HEK293 (cell line): ENCODE measurements around the gene MRC2.

ENCODE experiments used
- CTCF ChIP-seq: fragments of 450-650 bp; formaldehyde crosslinking; IDR thresholded peaks from 2 replicates; pipeline ENCODE4 v1.5.1; 2016; ENCODE audit warnings: missing biosample characterization, missing genetic modification characterization
- EGR2 ChIP-seq: fragments of 450-650 bp; formaldehyde crosslinking; IDR thresholded peaks from 2 replicates; pipeline ENCODE4 v1.5.1; 2016; ENCODE audit warnings: low read depth, missing biosample characterization, missing genetic modification characterization
- FEZF1 ChIP-seq: fragments of 450-650 bp; formaldehyde crosslinking; IDR thresholded peaks from 2 replicates; pipeline ENCODE4 v1.5.1; 2016; ENCODE audit warnings: missing biosample characterization, missing genetic modification characterization
- GLIS1 ChIP-seq: fragments of 450-650 bp; formaldehyde crosslinking; IDR thresholded peaks from 2 replicates; pipeline ENCODE4 v1.5.1; 2016; ENCODE audit warnings: missing biosample characterization, missing genetic modification characterization
- MYNN ChIP-seq: fragments of 450-650 bp; formaldehyde crosslinking; IDR thresholded peaks from 2 replicates; pipeline ENCODE4 v1.5.1; 2016; ENCODE audit warnings: missing biosample characterization, missing genetic modification characterization, borderline replicate concordance
- PRDM1 ChIP-seq: fragments of 450-650 bp; formaldehyde crosslinking; IDR thresholded peaks from 2 replicates; pipeline ENCODE4; 2016; ENCODE audit warnings: missing biosample characterization, missing genetic modification characterization
- RBAK ChIP-seq: fragments of 450-650 bp; formaldehyde crosslinking; IDR thresholded peaks from 2 replicates; pipeline ENCODE4 v1.5.1; 2016; ENCODE audit warnings: missing biosample characterization, missing genetic modification characterization
- SALL2 ChIP-seq: fragments of 450-650 bp; formaldehyde crosslinking; IDR thresholded peaks from 2 replicates; pipeline ENCODE4 v1.5.0; 2017; ENCODE audit warnings: missing biosample characterization, mild to moderate bottlenecking, missing genetic modification characterization, borderline replicate concordance
- YY2 ChIP-seq: fragments of 450-650 bp; formaldehyde crosslinking; IDR thresholded peaks from 2 replicates; pipeline ENCODE4 v1.5.1; 2016; ENCODE audit warnings: missing biosample characterization, missing genetic modification characterization
- ZBTB20 ChIP-seq: fragments of 450-650 bp; formaldehyde crosslinking; IDR thresholded peaks from 2 replicates; pipeline ENCODE4 v1.5.1; 2016; ENCODE audit warnings: missing biosample characterization, missing genetic modification characterization
- ZBTB48 ChIP-seq: fragments of 450-650 bp; formaldehyde crosslinking; IDR thresholded peaks from 2 replicates; pipeline ENCODE4 v1.5.1; 2016; ENCODE audit warnings: missing biosample characterization, missing genetic modification characterization
- ZBTB6 ChIP-seq: fragments of 450-650 bp; formaldehyde crosslinking; IDR thresholded peaks from 2 replicates; pipeline ENCODE4 v1.5.1; 2017; ENCODE audit warnings: missing biosample characterization, missing genetic modification characterization
- ZFP69B ChIP-seq: fragments of 450-650 bp; formaldehyde crosslinking; IDR thresholded peaks from 2 replicates; pipeline ENCODE4 v1.5.1; 2016; ENCODE audit warnings: missing biosample characterization, missing genetic modification characterization
- ZNF10 ChIP-seq: fragments of 450-650 bp; formaldehyde crosslinking; IDR thresholded peaks from 2 replicates; pipeline ENCODE4 v1.5.1; 2017; ENCODE audit warnings: missing biosample characterization, missing genetic modification characterization
- ZNF114 ChIP-seq: fragments of 450-650 bp; formaldehyde crosslinking; IDR thresholded peaks from 2 replicates; pipeline ENCODE4 v1.5.0; 2017; ENCODE audit warnings: missing biosample characterization, missing genetic modification characterization
- ZNF146 ChIP-seq: fragments of 450-650 bp; formaldehyde crosslinking; IDR thresholded peaks from 2 replicates; pipeline ENCODE4 v1.5.1; 2016; ENCODE audit warnings: missing biosample characterization, missing genetic modification characterization
- ZNF16 ChIP-seq: fragments of 450-650 bp; formaldehyde crosslinking; IDR thresholded peaks from 2 replicates; pipeline ENCODE4 v1.5.1; 2016; ENCODE audit warnings: low read depth, missing biosample characterization, missing genetic modification characterization
- ZNF175 ChIP-seq: fragments of 450-650 bp; formaldehyde crosslinking; IDR thresholded peaks from 2 replicates; pipeline ENCODE4 v1.5.1; 2016; ENCODE audit warnings: missing biosample characterization, missing genetic modification characterization
- ZNF18 ChIP-seq: fragments of 450-650 bp; formaldehyde crosslinking; IDR thresholded peaks from 2 replicates; pipeline ENCODE4 v1.5.1; 2016; ENCODE audit warnings: missing biosample characterization, missing genetic modification characterization
- ZNF24 ChIP-seq: fragments of 450-650 bp; formaldehyde crosslinking; IDR thresholded peaks from 2 replicates; pipeline ENCODE4 v1.5.1; 2016; ENCODE audit warnings: missing biosample characterization, missing genetic modification characterization
- ZNF341 ChIP-seq: fragments of 450-650 bp; formaldehyde crosslinking; IDR thresholded peaks from 2 replicates; pipeline ENCODE4; 2016; ENCODE audit warnings: low read depth, missing biosample characterization, missing genetic modification characterization
- ZNF362 ChIP-seq: fragments of 450-650 bp; formaldehyde crosslinking; IDR thresholded peaks from 2 replicates; pipeline ENCODE4 v1.5.1; 2016; ENCODE audit warnings: missing biosample characterization, missing genetic modification characterization
- ZNF366 ChIP-seq: fragments of 450-650 bp; formaldehyde crosslinking; conservative IDR thresholded peaks from 2 replicates; pipeline ENCODE4 v1.5.1; 2016; ENCODE audit warnings: missing biosample characterization, missing genetic modification characterization
- ZNF521 ChIP-seq: fragments of 450-650 bp; formaldehyde crosslinking; IDR thresholded peaks from 2 replicates; pipeline ENCODE4 v1.5.1; 2017; ENCODE audit warnings: missing biosample characterization, mild to moderate bottlenecking, missing genetic modification characterization
- ZNF561 ChIP-seq: fragments of 450-650 bp; IDR thresholded peaks from 2 replicates; pipeline ENCODE4 v1.5.1; 2018; ENCODE audit warnings: missing biosample characterization, missing genetic modification characterization, borderline replicate concordance
- ZNF600 ChIP-seq: fragments of 450-650 bp; formaldehyde crosslinking; IDR thresholded peaks from 2 replicates; pipeline ENCODE4 v1.5.1; 2016; ENCODE audit warnings: missing biosample characterization, missing genetic modification characterization
- ZNF626 ChIP-seq: fragments of 450-650 bp; sonication (Bioruptor Pico); formaldehyde crosslinking; IDR thresholded peaks from 2 replicates; pipeline ENCODE4 v1.5.1; 2018; ENCODE audit warnings: missing biosample characterization, missing genetic modification characterization, inconsistent platforms
- ZNF670 ChIP-seq: fragments of 450-650 bp; formaldehyde crosslinking; IDR thresholded peaks from 2 replicates; pipeline ENCODE4 v1.5.1; 2016; ENCODE audit warnings: missing biosample characterization, missing genetic modification characterization, low read depth
- ZNF677 ChIP-seq: fragments of 450-650 bp; IDR thresholded peaks from 2 replicates; pipeline ENCODE4 v1.5.0; 2018; ENCODE audit warnings: missing biosample characterization, mild to moderate bottlenecking, missing genetic modification characterization, moderate library complexity
- ZNF707 ChIP-seq: fragments of 450-650 bp; formaldehyde crosslinking; IDR thresholded peaks from 2 replicates; pipeline ENCODE4 v1.5.1; 2016; ENCODE audit warnings: missing biosample characterization, missing genetic modification characterization
- ZSCAN16 ChIP-seq: fragments of 450-650 bp; formaldehyde crosslinking; IDR thresholded peaks from 2 replicates; pipeline ENCODE4 v1.5.1; 2016; ENCODE audit warnings: missing biosample characterization, missing genetic modification characterization
- ZSCAN23 ChIP-seq: fragments of 450-650 bp; formaldehyde crosslinking; IDR thresholded peaks from 2 replicates; pipeline ENCODE4 v1.5.1; 2016; ENCODE audit warnings: missing biosample characterization, missing genetic modification characterization
- ZXDB ChIP-seq: fragments of 450-650 bp; formaldehyde crosslinking; IDR thresholded peaks from 2 replicates; pipeline ENCODE4 v1.5.1; 2016; ENCODE audit warnings: missing biosample characterization, missing genetic modification characterization
- TF ChIP-seq, protein P1 (sequence below): fragments of 450-650 bp; formaldehyde crosslinking; IDR thresholded peaks from 2 replicates; pipeline ENCODE4 v1.5.1; 2017; ENCODE audit warnings: missing biosample characterization, missing genetic modification characterization

MRC2 gene

DNA sequence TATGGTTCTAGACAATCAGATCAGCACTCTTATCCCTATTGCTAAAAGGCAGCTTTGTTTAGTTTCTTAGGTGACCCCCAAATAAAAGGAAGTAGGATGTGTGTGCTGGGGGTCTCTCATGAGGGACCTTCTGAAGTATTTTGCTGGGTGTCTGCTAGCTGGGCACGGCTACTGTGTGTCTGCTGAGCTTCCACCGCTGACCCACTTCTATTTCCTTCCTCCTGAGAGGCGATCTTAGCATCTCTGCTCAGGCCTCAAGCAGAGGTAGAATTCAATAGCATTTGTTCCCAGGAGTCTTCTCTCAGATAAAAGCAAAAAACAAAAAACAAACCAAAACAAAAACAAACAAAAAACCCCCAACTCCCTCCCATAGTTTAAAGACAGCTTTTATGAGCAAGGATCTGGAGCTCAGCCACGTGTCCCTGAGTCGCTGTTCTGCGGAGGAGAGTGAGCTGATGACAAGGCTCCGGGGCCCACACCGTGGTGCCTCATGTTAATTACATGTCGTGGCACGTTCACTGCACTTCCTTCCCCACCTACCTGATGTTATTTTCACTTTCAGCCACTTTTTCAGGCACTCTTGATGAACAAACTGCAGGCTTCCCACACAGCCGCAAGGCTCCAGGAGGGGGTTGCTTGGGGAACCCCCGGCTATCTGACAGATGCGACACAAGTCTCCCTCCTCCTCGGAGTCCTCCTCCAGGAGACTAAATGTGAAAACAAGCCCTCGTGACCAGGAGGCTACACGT is 97.1 kb downstream of the MRC2 start (continued):
- TF ChIP-seq ZNF114 (tag by site-specific recombination), result no peak
- 0 out of 2 replicates have a peak, but pooled peaks have one; percentile 40 for TF ChIP-seq ZBTB48 (tag by site-specific recombination)
- no peak for TF ChIP-seq ZNF146 (tag by site-specific recombination)
- TF ChIP-seq ZNF10 (tag by site-specific recombination), result no peak
- TF ChIP-seq RBAK (tag by site-specific recombination), result no peak
- peak; percentile 26; the same call in 1 of the 2 replicates for TF ChIP-seq ZNF561 (tag by site-specific recombination)
- peak; percentile 99 for TF ChIP-seq ZFP69B (tag by site-specific recombination)
- TF ChIP-seq GLIS1 (tag by site-specific recombination), result 0 out of 2 replicates have a peak, but pooled peaks have one; percentile 21
- TF ChIP-seq ZNF707 (tag by site-specific recombination), result no peak
- no peak for TF ChIP-seq MYNN
- no peak for TF ChIP-seq ZNF175
- TF ChIP-seq ZNF362 (tag by site-specific recombination), result no peak
- no peak for TF ChIP-seq FEZF1 (tag by site-specific recombination)
- TF ChIP-seq CTCF (tag by site-specific recombination), result peak; percentile 22; the same call in 1 of the 2 replicates
- no peak for TF ChIP-seq ZNF16 (tag by site-specific recombination)
- TF ChIP-seq SALL2 (tag by site-specific recombination), result no peak
- TF ChIP-seq PRDM1, result peak; percentile 44; the same call in 1 of the 2 replicates
- TF ChIP-seq ZNF626 (tag by site-specific recombination), result no peak
- TF ChIP-seq ZNF521 (tag by site-specific recombination), result no peak
- no peak for TF ChIP-seq ZNF18 (tag by site-specific recombination)
- no peak for TF ChIP-seq ZNF677 (tag by site-specific recombination)
- no peak for TF ChIP-seq YY2 (tag by site-specific recombination)
- 0 out of 2 replicates have a peak, but pooled peaks have one; percentile 28 for TF ChIP-seq ZNF366 (tag by site-specific recombination)
- TF ChIP-seq ZBTB6 (tag by site-specific recombination), result 0 out of 2 replicates have a peak, but pooled peaks have one; percentile 70
- TF ChIP-seq ZNF600, result peak; percentile 78
- TF ChIP-seq EGR2 (tag by site-specific recombination), result peak; percentile 86
- no peak for TF ChIP-seq ZSCAN16 (tag by site-specific recombination)
- no peak for TF ChIP-seq ZNF670 (tag by site-specific recombination)
- 0 out of 2 replicates have a peak, but pooled peaks have one; percentile 20 for TF ChIP-seq ZNF24 (tag by site-specific recombination)
- peak; percentile 56; the same call in 1 of the 2 replicates for TF ChIP-seq ZBTB20
- peak; percentile 40 for TF ChIP-seq ZNF341
- 0 out of 2 replicates have a peak, but pooled peaks have one; percentile 35 for TF ChIP-seq ZXDB (tag by site-specific recombination)
- no peak for TF ChIP-seq ZSCAN23
- TF ChIP-seq, protein P1, sequence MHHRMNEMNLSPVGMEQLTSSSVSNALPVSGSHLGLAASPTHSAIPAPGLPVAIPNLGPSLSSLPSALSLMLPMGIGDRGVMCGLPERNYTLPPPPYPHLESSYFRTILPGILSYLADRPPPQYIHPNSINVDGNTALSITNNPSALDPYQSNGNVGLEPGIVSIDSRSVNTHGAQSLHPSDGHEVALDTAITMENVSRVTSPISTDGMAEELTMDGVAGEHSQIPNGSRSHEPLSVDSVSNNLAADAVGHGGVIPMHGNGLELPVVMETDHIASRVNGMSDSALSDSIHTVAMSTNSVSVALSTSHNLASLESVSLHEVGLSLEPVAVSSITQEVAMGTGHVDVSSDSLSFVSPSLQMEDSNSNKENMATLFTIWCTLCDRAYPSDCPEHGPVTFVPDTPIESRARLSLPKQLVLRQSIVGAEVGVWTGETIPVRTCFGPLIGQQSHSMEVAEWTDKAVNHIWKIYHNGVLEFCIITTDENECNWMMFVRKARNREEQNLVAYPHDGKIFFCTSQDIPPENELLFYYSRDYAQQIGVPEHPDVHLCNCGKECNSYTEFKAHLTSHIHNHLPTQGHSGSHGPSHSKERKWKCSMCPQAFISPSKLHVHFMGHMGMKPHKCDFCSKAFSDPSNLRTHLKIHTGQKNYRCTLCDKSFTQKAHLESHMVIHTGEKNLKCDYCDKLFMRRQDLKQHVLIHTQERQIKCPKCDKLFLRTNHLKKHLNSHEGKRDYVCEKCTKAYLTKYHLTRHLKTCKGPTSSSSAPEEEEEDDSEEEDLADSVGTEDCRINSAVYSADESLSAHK (tag by site-specific recombination), result 0 out of 2 replicates have a peak, but pooled peaks have one; percentile 22
